SK-N-SH (cell line): ENCODE results near the gene CHM. TPM values are rescaled to one million over a fixed set of nuclear protein-coding genes. Genes with fewer than 3 reads are reported as not detected.
A peak's percentile ranks its signal among the peaks of the same experiment; 100 is the strongest.

Source experiments
- CTCF ChIA-PET: fragments of 300-600, 350-600 bp; formaldehyde crosslinking; extraction: SDS; loops from one replicate; lab custom pipeline; 2021; lab: Yijun Ruan, JAX
- POLR2A ChIA-PET: fragments of 350-600 bp; sonication (Branson Sonifier 250); formaldehyde crosslinking; extraction: SDS; loops from one replicate; lab custom pipeline; 2020; ENCODE audit warnings: antibody characterized with exemption, inconsistent platforms; lab: Yijun Ruan, JAX
- DNase-seq: peaks from one replicate; pipeline ENCODE4 v3.0.0; 2012
- H2AFZ ChIP-seq: fragments of 200-600 bp; sonication (generic); 2 replicates; pipeline ENCODE4 v1.8.1; 2016; ENCODE audit warnings: antibody characterized with exemption, mild to moderate bottlenecking, low read depth
- H3F3A ChIP-seq: fragments of 200-600 bp; sonication (generic); replicated peaks from 2 replicates; pipeline ENCODE3; 2016; ENCODE audit warnings: antibody characterized with exemption, mild to moderate bottlenecking; ENCODE audit not compliant: insufficient read depth
- H3K27ac ChIP-seq, 2 experiments: fragments of 200-500 bp in 1 of 2; fragments of 200-600 bp in 1 of 2; sonication (Bioruptor generic) in 1 of 2; sonication (generic), shearing (Covaris generic) in 1 of 2; 2 replicates each; pipeline versions ENCODE4 v1.5.1 to v1.6.1; 2014 to 2016; ENCODE audit warnings: low read depth in 2 of 2, inconsistent platforms in 1 of 2, low read length in 1 of 2, mild to moderate bottlenecking in 1 of 2, mixed read lengths in 1 of 2
- H3K27me3 ChIP-seq: fragments of 200-600 bp; sonication (generic), shearing (Covaris generic); 2 replicates; pipeline ENCODE4 v1.6.1; 2016; ENCODE audit warnings: mixed run types; ENCODE audit not compliant: insufficient read depth
- H3K36me3 ChIP-seq, 2 experiments: fragments of 200-500 bp in 1 of 2; fragments of 200-600 bp in 1 of 2; sonication (Bioruptor generic) in 1 of 2; sonication (generic) in 1 of 2; replicated peaks in 1 of 2; 2 replicates each; pipeline versions ENCODE3 to v1.5.1; 2014 to 2016; ENCODE audit warnings: low read length in 1 of 2, mild to moderate bottlenecking in 1 of 2; ENCODE audit not compliant: insufficient read depth in 2 of 2, control insufficient read depth in 1 of 2
- H3K4me1 ChIP-seq, 2 experiments: fragments of 200-500 bp in 1 of 2; fragments of 200-600 bp in 1 of 2; sonication (Bioruptor generic) in 1 of 2; sonication (generic), shearing (Covaris generic) in 1 of 2; 2 replicates each; pipeline versions ENCODE4 v1.5.1 to v1.6.1; 2014 to 2016; ENCODE audit warnings: low read depth in 1 of 2, low read length in 1 of 2, mixed run types in 1 of 2; ENCODE audit not compliant: insufficient read depth in 2 of 2, control insufficient read depth in 1 of 2
- H3K4me2 ChIP-seq: fragments of 200-600 bp; sonication (generic), shearing (Covaris generic); 2 replicates; pipeline ENCODE4 v1.6.1; 2017; ENCODE audit warnings: mixed run types
- H3K4me3 ChIP-seq, 2 experiments: fragments of 200-500 bp in 1 of 2; fragments of 200-600 bp in 1 of 2; sonication (Bioruptor generic) in 1 of 2; sonication (generic), shearing (Covaris generic) in 1 of 2; 2 replicates each; pipeline versions ENCODE4 v1.5.1 to v1.8.1; 2014 to 2016; ENCODE audit warnings: low read depth in 2 of 2, inconsistent platforms in 1 of 2, low read length in 1 of 2, mild to moderate bottlenecking in 1 of 2, mixed read lengths in 1 of 2, moderate library complexity in 1 of 2
- H3K79me2 ChIP-seq: fragments of 200-600 bp; sonication (generic); 2 replicates; pipeline ENCODE4 v1.8.1; 2017; ENCODE audit warnings: mild to moderate bottlenecking; ENCODE audit not compliant: insufficient read depth
- H3K9ac ChIP-seq: fragments of 200-600 bp; sonication (generic); 2 replicates; pipeline ENCODE4 v1.6.1; 2017; ENCODE audit warnings: mixed run types
- H3K9me2 ChIP-seq: fragments of 200-600 bp; sonication (generic); 2 replicates; pipeline ENCODE4 v1.6.1; 2017; ENCODE audit warnings: mixed run types
- H3K9me3 ChIP-seq: fragments of 200-600 bp; sonication (generic); 2 replicates; pipeline ENCODE4 v1.6.1; 2017; ENCODE audit warnings: mixed run types, mild to moderate bottlenecking, moderate library complexity
- H4K20me1 ChIP-seq: fragments of 200-600 bp; sonication (generic); 2 replicates; pipeline ENCODE4 v1.6.1; 2017; ENCODE audit warnings: mild to moderate bottlenecking, mixed run types; ENCODE audit not compliant: insufficient read depth
- EP300 ChIP-seq, 2 experiments: IDR thresholded peaks; 2 replicates each; pipeline versions ENCODE4 v1.4.0 to v1.6.1; 2012; ENCODE audit warnings: borderline replicate concordance in 1 of 2, low read depth in 1 of 2, low read length in 1 of 2
- EZH2phosphoT487 ChIP-seq: fragments of 200-600 bp; sonication (generic); IDR thresholded peaks from 2 replicates; pipeline ENCODE4 v1.6.1; 2017; ENCODE audit warnings: low read depth, mixed run types, mild to moderate bottlenecking, antibody characterized with exemption, moderate library complexity, borderline replicate concordance
- RAD21 ChIP-seq: IDR thresholded peaks from 2 replicates; pipeline ENCODE4 v1.6.1; 2012; ENCODE audit warnings: mild to moderate bottlenecking, low read length
- RCOR1 ChIP-seq: fragments of 150-350 bp; IDR thresholded peaks from 2 replicates; pipeline ENCODE4 v1.6.1; 2017; ENCODE audit warnings: antibody characterized with exemption, low read length
- SMC3 ChIP-seq: IDR thresholded peaks from 2 replicates; pipeline ENCODE4 v1.6.1; 2012; ENCODE audit warnings: low read depth, low read length, improper control_type of control experiment
- WGBS: methylation state at CpG from one replicate; pipeline ENCODE4 v1.1.6; 2017; ENCODE audit warnings: low lambda C conversion rate; 5-methylcytosine and 5-hydroxymethylcytosine counted together
- polyA plus RNA-seq, 3 experiments: library from polyadenylated mRNA; depleted of rRNA; stranded (reverse); fragments of >200 nt; gene quantifications; 2 replicates each; pipeline ENCODE4 v1.2.3, GENCODE V29; 2012
- TF ChIP-seq, protein P1 (sequence below): IDR thresholded peaks from 2 replicates; pipeline ENCODE4 v1.4.0; 2012; ENCODE audit warnings: low read depth, borderline replicate concordance
- TF ChIP-seq, protein P2 (sequence below): IDR thresholded peaks from 2 replicates; pipeline ENCODE4 v1.4.0; 2012; ENCODE audit warnings: low read depth
- TF ChIP-seq, protein P3 (sequence below): fragments of 200-600 bp; sonication (generic); IDR thresholded peaks from 2 replicates; pipeline ENCODE4 v1.6.1; 2017; ENCODE audit warnings: antibody characterized with exemption, mild to moderate bottlenecking, moderate library complexity
- TF ChIP-seq, protein P4 (sequence below): IDR thresholded peaks from 2 replicates; pipeline ENCODE4 v1.4.0; 2012; ENCODE audit warnings: low read depth, borderline replicate concordance

Gene CHM
- polyA plus RNA-seq, 1 of the 3 experiments (the other 2 are of a cell fraction), result 12.8 TPM

DNA sequence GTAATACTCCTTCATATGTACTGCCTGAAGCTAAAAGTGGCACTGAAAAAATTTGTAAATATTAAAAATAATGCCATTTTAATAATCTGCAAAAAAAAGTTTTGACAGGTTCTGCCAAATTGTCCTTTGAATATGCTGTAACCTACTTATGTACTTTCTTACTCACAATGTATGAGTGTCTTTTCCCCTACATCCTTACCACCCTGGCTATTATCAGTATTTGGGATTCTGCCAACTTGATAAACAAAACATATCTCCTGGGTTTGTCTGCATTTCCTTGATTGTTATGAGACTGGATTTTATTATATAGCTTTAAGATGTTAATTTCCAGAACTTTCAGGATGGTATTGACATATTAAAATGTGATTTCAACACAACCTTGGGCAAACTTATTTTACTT lies 187.9 kb downstream of the CHM start:
- peak; percentile 2 for DNase-seq
- peaks cover 8 to 12% of the 10 kb centered on the region in 2 experiments for H3K36me3 ChIP-seq
- ChIA-PET CTCF (no interaction called here), POLR2A (no interaction called here)
- no peaks in the 10 kb centered on the region for H3K4me1 ChIP-seq
- no peaks in the 10 kb centered on the region for H3K27me3 ChIP-seq
- H3K79me2 ChIP-seq, result no peaks in the 10 kb centered on the region
- no peak overlapping the region for H3K27ac ChIP-seq
- no peak overlapping the region for H3K4me2 ChIP-seq
- no peaks in the 10 kb centered on the region for H3K9me3 ChIP-seq
- H3K9ac ChIP-seq, result no peak overlapping the region
- no peaks in the 10 kb centered on the region for H4K20me1 ChIP-seq
- peaks cover 3% of the 10 kb centered on the region for H3F3A ChIP-seq
- H3K9me2 ChIP-seq, result no peaks in the 10 kb centered on the region
- no peak for TF ChIP-seq EP300 (IDR thresholded peaks at IDR 0.05; ENCODE audit: borderline replicate concordance in 1 of 2, low read depth in 1 of 2, low read length in 1 of 2)
- TF ChIP-seq, protein P1, sequence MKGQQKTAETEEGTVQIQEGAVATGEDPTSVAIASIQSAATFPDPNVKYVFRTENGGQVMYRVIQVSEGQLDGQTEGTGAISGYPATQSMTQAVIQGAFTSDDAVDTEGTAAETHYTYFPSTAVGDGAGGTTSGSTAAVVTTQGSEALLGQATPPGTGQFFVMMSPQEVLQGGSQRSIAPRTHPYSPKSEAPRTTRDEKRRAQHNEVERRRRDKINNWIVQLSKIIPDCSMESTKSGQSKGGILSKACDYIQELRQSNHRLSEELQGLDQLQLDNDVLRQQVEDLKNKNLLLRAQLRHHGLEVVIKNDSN, result no peak
- no peak overlapping the region for H2AFZ ChIP-seq
- H3K4me3 ChIP-seq, result no peak overlapping the region

DNA sequence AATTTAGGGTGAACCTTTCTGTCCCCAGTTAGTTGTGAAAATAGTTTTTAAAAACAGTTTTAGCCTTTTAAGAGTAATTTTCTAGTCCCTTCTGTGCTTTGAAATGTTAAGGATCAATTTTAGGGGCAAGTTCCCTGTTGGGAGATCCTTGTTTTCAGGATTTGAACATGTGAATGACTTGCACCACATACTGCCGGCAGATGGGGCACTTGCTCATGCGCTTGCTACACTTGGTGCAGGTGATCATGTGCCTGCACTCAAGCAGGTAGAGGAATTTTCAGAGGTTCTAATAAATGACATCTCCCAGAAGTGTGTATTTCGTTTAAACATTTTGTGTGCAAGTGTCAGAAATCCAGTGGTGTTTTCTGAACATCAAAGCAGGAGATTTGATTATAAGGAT lies 195.9 kb downstream of the CHM start:
- H3F3A ChIP-seq, result peaks cover 3% of the 10 kb centered on the region
- H3K9me3 ChIP-seq, result no peaks in the 10 kb centered on the region
- no peaks in the 10 kb centered on the region for H3K9me2 ChIP-seq
- H3K4me1 ChIP-seq, result no peaks in the 10 kb centered on the region
- H3K27ac ChIP-seq, result no peak overlapping the region
- H3K4me3 ChIP-seq, result no peak overlapping the region
- POLR2A ChIA-PET, result no interaction called here
- 22% methylated on average over 3 of the region's 3 CpGs for WGBS
- H3K79me2 ChIP-seq, result no peaks in the 10 kb centered on the region
- H3K9ac ChIP-seq, result no peak overlapping the region
- DNase-seq, result peak; percentile 3
- TF ChIP-seq EZH2phosphoT487 (no peak), SMC3 (peak; percentile 45; the same call in 1 of the 2 replicates), RAD21 (peak; percentile 59), RCOR1 (no peak)
- TF ChIP-seq, protein P2, sequence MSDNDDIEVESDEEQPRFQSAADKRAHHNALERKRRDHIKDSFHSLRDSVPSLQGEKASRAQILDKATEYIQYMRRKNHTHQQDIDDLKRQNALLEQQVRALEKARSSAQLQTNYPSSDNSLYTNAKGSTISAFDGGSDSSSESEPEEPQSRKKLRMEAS, result no peak
- TF ChIP-seq, protein P3, sequence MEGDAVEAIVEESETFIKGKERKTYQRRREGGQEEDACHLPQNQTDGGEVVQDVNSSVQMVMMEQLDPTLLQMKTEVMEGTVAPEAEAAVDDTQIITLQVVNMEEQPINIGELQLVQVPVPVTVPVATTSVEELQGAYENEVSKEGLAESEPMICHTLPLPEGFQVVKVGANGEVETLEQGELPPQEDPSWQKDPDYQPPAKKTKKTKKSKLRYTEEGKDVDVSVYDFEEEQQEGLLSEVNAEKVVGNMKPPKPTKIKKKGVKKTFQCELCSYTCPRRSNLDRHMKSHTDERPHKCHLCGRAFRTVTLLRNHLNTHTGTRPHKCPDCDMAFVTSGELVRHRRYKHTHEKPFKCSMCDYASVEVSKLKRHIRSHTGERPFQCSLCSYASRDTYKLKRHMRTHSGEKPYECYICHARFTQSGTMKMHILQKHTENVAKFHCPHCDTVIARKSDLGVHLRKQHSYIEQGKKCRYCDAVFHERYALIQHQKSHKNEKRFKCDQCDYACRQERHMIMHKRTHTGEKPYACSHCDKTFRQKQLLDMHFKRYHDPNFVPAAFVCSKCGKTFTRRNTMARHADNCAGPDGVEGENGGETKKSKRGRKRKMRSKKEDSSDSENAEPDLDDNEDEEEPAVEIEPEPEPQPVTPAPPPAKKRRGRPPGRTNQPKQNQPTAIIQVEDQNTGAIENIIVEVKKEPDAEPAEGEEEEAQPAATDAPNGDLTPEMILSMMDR, result peak; percentile 64
- TF ChIP-seq, protein P4, sequence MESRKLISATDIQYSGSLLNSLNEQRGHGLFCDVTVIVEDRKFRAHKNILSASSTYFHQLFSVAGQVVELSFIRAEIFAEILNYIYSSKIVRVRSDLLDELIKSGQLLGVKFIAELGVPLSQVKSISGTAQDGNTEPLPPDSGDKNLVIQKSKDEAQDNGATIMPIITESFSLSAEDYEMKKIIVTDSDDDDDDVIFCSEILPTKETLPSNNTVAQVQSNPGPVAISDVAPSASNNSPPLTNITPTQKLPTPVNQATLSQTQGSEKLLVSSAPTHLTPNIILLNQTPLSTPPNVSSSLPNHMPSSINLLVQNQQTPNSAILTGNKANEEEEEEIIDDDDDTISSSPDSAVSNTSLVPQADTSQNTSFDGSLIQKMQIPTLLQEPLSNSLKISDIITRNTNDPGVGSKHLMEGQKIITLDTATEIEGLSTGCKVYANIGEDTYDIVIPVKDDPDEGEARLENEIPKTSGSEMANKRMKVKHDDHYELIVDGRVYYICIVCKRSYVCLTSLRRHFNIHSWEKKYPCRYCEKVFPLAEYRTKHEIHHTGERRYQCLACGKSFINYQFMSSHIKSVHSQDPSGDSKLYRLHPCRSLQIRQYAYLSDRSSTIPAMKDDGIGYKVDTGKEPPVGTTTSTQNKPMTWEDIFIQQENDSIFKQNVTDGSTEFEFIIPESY, result no peak
- H2AFZ ChIP-seq, result no peak overlapping the region
- H3K27me3 ChIP-seq, result no peaks in the 10 kb centered on the region
- no peaks in the 10 kb centered on the region for H4K20me1 ChIP-seq
- H3K36me3 ChIP-seq, result no peaks in the 10 kb centered on the region
- CTCF ChIA-PET, result interaction anchor here (0.8 to 1.2 kb wide), 2 partner anchors 11 to 216 kb away, joined by 3 read pairs; no protein-coding TSS in a partner anchor
- no peak overlapping the region for H3K4me2 ChIP-seq
